Tibial nerve (tissue), 3 donors: ENCODE data around the gene SPATA32.
A peak's percentile ranks its signal among the peaks of the same experiment; 100 is the strongest.

ENCODE experiments used
- POLR2A ChIP-seq, 2 donors: fragments of 450-650 bp; IDR thresholded peaks; one replicate each; pipeline ENCODE4 v1.6.1; 2017; ENCODE audit warnings: antibody characterized with exemption in 2 of 2, mild to moderate bottlenecking in 2 of 2, moderate library complexity in 2 of 2
- TF ChIP-seq, protein P1 (sequence below), 5 experiments: fragments of 200-600 bp in 3 of 5; fragments of 450-650 bp in 2 of 5; sonication (generic) in 3 of 5; IDR thresholded peaks; one replicate each; pipeline ENCODE4 v1.5.1; 2016 to 2019; ENCODE audit warnings: antibody characterized with exemption in 5 of 5, mild to moderate bottlenecking in 3 of 5, moderate library complexity in 2 of 5

DNA sequence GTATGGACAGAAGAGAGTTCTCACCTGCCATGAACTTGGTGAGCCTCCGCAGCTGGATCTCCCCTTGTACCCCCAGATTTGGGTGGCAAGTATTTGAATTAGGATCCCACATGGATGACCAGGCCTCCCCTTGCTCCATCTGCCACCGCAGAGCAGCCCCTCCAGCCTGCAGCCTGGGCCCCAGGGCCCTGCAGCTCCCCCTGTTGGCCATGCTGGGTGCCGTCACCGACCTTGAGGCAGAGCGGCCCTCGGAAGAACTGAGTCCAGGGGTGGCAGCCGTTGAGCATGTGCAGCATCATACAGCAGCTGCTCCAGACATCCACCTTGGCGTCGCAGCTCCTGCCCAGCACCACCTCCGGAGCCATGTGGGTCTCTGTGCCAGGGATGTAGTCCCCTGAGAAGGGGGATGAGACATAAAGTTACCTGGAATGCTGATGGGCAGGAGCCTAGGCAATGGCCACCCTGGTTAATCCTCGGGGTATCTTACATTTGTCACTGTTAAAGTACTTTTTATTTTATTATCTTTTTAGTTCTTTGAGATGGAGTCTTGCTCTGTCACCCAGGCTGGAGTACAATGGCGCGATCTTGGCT, 9.0 kb upstream of the SPATA32 start:
- TF ChIP-seq, protein P1, sequence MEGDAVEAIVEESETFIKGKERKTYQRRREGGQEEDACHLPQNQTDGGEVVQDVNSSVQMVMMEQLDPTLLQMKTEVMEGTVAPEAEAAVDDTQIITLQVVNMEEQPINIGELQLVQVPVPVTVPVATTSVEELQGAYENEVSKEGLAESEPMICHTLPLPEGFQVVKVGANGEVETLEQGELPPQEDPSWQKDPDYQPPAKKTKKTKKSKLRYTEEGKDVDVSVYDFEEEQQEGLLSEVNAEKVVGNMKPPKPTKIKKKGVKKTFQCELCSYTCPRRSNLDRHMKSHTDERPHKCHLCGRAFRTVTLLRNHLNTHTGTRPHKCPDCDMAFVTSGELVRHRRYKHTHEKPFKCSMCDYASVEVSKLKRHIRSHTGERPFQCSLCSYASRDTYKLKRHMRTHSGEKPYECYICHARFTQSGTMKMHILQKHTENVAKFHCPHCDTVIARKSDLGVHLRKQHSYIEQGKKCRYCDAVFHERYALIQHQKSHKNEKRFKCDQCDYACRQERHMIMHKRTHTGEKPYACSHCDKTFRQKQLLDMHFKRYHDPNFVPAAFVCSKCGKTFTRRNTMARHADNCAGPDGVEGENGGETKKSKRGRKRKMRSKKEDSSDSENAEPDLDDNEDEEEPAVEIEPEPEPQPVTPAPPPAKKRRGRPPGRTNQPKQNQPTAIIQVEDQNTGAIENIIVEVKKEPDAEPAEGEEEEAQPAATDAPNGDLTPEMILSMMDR (IDR thresholded peaks at IDR 0.05): peak in 3 of 5 experiments; percentile 14 to 36 (median 23)
- TF ChIP-seq POLR2A (IDR thresholded peaks at IDR 0.05): no peak
